Renal pelvis (tissue), 4 donors: ENCODE results near the gene ANXA8. TPM values are rescaled to one million over a fixed set of nuclear protein-coding genes. Genes with fewer than 3 reads are reported as not detected.

Experiments used
- DNase-seq: peaks from one replicate; pipeline ENCODE4 v3.0.0-alpha.2; 2013
- polyA plus RNA-seq, 3 donors: library from polyadenylated mRNA; unstranded; fragments of 120-200 nt; gene quantifications; one replicate each; pipeline ENCODE4 v1.2.1, GENCODE V29; 2013; ENCODE audit not compliant: insufficient read length in 3 of 3

Gene ANXA8
- polyA plus RNA-seq, 3 donors, result 0.10 to 0.32 (median 0.24) TPM

GRCh38 chr10:47449102-47449978, 34.6 kb downstream of the ANXA8 start:
- no peak for DNase-seq

DNA sequence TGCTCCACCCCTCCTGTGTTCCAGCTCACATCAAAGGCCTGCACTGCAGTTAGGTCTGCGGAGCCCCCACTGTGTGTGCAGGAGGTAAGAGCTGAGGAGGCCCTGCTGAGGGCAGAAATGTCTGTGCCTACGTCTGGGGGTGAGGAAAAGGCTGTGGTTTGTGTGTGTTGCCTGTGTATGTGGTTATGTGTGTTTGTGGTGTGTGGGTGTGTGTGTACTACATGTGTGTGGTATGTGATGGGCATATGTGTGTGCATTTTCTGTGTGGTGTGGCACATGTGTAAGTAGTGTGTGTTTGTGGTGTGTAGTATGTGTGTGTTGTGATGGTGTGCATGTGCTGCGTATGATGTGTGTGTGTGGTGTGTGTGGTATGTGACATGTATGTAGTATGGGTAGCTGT, 36.2 kb downstream of the ANXA8 start:
- no peak for DNase-seq

DNA sequence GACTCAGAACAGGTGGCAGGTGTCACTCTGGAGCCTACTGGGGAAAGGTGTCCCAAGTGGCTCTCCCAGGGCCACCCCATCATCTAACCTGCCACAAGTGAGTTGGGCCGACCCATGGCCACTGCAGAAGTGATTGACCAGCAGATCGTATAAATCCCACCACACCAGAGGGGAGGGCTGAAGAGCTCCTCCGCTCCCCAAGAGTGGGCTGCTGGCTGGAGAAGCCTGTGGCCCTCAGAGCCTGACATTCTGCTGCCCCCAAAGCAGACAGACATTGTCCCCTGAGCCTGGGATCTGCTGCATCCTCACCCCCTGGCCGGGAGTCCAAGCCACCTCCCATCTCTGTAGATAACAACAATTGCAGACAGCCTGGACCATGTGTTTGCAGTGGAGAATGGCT, 36.7 kb downstream of the ANXA8 start:
- DNase-seq, result no peak

- DNase-seq, result no peak
These were observed 38.2 kb downstream of the ANXA8 start for GRCh38 chr10:47445720-47446119.

DNA sequence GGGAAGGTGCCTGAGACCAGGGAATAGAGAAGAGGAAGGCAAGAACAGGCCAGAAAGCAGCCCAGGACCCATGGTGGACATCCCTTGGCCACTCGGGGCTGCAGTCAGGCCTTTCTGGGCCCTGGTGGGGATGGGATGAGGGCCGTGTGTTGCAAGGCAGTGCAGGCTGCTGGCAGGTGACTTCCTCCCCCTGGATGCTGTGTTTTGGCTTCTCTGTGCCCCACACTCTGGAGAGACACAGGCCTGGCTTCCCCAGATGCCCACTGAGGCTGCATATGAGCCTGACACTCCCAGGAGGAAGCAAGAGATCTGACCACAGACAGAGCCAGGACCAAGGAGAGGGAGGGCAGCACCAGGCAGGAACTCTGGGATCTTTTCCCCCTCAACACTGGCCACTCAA, 39.9 kb downstream of the ANXA8 start:
- DNase-seq, result no peak

DNA sequence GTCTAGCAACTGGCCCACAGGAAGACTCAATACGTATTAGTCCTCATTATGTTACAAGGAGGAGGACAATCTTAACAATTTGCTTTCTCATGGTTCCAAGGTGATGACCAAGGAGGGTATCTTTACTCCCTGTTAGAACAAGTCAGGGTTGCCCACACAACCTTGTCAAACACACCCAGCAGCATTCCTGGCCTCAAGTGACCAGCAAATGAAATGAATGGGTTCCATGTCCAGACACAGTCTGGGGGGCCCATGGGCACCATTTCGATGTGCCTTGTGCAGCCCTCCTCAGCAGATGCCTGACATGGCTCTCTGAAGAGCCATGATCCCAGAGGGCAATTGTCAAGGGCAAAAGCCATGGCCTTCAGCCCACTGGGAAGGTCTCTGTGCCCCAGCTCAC, 40.8 kb downstream of the ANXA8 start:
- DNase-seq, result no peak

GRCh38 chr10:47442351-47442750, 41.6 kb downstream of the ANXA8 start:
- DNase-seq, result no peak

- DNase-seq, result no peak
These were observed 42.0 kb downstream of the ANXA8 start for GRCh38 chr10:47441938-47442337.

- no peak for DNase-seq
These were observed 43.7 kb downstream of the ANXA8 start for GRCh38 chr10:47440207-47440606.

- DNase-seq, result no peak
These were observed 44.9 kb downstream of the ANXA8 start for GRCh38 chr10:47438857-47439474.

- no peak for DNase-seq
These were observed 48.8 kb downstream of the ANXA8 start for GRCh38 chr10:47435081-47435480.

DNA sequence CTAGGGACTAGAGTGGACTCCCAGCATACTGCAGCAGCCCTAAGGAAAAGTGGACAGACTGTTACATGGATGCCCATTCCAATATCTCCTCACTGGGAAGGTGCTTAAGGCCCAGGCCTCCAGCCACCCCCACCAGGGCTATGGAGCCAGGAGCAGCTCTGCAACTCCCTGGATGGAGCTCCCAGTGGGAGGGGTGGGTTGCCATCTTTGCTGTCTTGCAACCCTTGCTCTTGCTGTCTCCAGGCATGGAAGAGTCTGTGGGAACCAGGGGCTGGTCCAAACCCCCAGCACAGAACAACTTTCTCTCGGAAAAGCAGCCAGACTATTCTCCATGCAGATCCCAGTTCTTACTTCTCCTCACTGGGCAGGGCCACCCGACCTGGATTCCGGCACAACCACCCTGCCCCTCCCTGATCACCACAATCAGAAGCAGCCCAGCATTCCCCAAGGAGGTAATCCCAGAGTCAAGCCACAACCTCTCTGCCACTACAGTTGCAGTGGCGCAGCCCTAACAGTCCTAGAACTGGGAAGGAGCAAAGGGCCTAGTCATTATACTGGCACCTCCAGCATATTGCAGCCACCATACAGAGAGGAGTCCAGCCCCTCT, 58.0 kb downstream of the ANXA8 start:
- DNase-seq, result no peak

DNA sequence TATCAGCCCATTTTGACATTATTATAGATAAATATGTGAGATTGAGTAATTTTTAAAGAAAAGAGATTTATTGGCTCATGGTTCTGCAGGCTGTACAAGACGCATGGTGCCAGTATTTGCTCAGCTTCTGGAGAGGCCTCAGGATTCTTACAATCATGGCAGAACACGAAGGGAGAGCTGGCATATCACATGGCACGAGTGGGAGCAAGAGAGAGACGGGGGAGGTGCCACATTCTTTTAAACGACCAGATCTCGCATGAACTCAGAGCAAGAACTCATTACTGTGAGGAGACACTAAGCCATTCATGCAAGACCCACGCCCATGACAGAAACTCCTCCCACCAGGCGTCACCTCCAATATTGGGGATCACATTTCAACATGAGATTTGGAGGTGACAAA, 59.7 kb downstream of the ANXA8 start:
- DNase-seq, result no peak

DNA sequence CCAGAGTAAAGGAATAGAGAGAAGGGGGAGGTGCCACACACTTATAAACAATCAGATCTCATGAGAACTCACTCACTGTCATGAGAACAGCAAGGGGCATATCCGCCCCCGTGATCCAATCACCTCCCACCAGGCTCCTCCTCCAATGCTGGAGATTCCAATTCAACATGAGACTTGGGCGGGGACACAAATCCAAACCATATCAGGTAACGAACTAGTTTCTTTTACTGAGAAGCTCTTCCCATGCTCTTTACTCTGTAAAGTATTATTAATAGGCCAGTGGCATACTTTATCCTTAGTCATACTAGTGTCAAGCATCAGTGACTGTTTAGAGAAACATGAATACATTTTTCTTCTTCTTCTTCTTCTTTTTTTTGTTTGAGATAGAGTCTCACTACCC, 60.4 kb downstream of the ANXA8 start:
- DNase-seq, result no peak

DNA sequence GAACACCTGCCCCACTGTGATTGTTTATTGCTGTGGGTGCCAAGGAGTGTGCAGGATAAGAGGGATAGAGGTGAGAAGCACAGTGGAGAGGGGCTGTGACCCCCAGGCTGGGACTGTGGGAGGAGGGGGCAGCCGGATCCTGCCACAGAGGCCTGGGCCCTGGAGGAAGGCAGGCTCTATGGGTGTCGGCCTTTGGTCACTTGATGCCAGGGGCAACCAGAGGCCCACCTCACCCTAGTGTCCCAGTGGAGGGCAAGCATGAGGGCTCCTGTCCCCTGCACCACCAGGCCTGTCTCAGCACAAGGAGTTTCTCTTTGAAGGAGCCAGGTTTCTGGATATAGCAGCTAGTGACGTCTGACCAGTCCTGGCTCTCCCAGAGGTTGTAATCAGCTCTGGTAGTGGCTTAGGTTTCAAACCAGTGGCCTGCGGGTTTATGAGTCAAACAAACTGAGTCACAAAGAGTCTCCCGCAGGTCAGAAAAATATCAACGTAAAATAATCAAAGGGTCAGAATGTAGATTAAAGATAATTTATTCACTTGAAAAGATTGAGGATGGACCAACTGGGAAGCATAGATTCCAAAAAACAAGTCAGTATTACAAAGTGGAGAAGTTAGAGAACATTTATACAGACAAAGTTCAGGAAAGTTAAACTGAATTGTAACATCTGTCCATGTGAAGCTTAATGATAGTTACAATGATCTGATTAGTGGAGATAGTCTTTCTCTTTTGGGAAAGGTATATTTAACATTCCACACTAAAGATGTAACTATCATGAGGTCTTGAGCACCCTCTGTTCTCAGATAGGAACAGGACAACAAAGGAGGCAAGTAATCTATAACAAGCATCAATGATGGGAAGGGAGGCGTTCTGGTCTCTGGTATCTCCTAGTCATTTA, 62.6 kb downstream of the ANXA8 start:
- no peak for DNase-seq

GRCh38 chr10:47420305-47421056, 63.4 kb downstream of the ANXA8 start:
- DNase-seq, result no peak

GRCh38 chr10:47419421-47419820, 64.5 kb downstream of the ANXA8 start:
- DNase-seq, result no peak

DNA sequence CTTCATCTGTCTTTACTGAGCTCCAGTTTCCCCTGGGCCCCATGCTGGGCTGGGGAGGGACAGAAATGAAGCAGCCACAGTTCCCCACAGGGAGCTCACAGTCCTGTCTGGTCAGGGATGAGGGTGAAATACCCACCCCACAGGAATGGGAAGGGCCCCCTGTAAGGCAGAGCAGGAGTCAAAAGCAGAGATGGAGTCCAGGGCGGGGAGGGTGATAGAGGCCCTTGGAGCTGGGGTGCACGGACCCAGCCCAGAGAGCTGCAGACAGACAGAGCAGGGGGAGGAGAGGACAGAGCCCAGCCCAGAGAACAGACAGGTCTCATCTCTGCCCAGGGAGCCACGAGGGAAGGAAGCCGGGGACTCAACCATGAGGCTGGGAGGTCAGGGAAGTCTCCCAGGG, 64.9 kb downstream of the ANXA8 start:
- DNase-seq, result no peak

GRCh38 chr10:47418321-47418720, 65.6 kb downstream of the ANXA8 start:
- DNase-seq, result no peak
